ENCODE results near the gene RRP15.

- TF ChIP-seq CTCF (conservative IDR thresholded peaks at IDR 0.05; ENCODE audit: low read depth, low read length) (no peak), EZH2 (IDR thresholded peaks at IDR 0.05; ENCODE audit: borderline replicate concordance, low read depth, low read length, poor library complexity, severe bottlenecking) (no peak)
Measured at GRCh38 chr1:218314316-218314715, 29.2 kb downstream of the RRP15 start.

All from A673 (cell line).